Peyer's patch (tissue), 4 donors: ENCODE data around the gene ZNF576. TPM values are rescaled to one million over a fixed set of nuclear protein-coding genes. Genes with fewer than 3 reads are reported as not detected.
"Not testable (repeated sequence)": the region's sequence is repeated elsewhere in the genome, so short reads cannot be mapped to it uniquely, and the experiment has no call there.

Source experiments
- DNase-seq, 3 donors: peaks; one replicate each; pipeline ENCODE4 v3.0.0-alpha.2; 2017 to 2019
- H3K27ac ChIP-seq, 4 donors: fragments of 200-600 bp; sonication (generic); one replicate each; pipeline ENCODE4 v1.5.1; 2016 to 2019
- H3K27me3 ChIP-seq, 2 donors: fragments of 200-600 bp; sonication (generic); one replicate each; pipeline ENCODE4 v1.5.1; 2019
- H3K36me3 ChIP-seq, 3 donors: fragments of 200-600 bp; sonication (generic); one replicate each; pipeline ENCODE4 v1.5.1; 2016 to 2019
- H3K4me1 ChIP-seq, 4 donors: fragments of 200-600 bp; sonication (generic); one replicate each; pipeline ENCODE4 v1.5.1; 2016 to 2019
- H3K4me3 ChIP-seq, 4 donors: fragments of 200-600 bp; sonication (generic); 1 replicate in 3 of 4; 2 replicates in 1 of 4; pipeline ENCODE4 v1.5.1; 2016 to 2019; ENCODE audit warnings: mild to moderate bottlenecking in 1 of 4
- H3K9me3 ChIP-seq, 4 donors: fragments of 200-600 bp; sonication (generic); one replicate each; pipeline ENCODE4 v1.5.1; 2016 to 2019; ENCODE audit warnings: mild to moderate bottlenecking in 1 of 4
- CTCF ChIP-seq, 6 experiments: fragments of 450-650 bp in 4 of 6; fragments of 200-600 bp in 2 of 6; sonication (generic) in 1 of 6; IDR thresholded peaks; one replicate each; pipeline ENCODE4 v1.5.1; 2017 to 2019; ENCODE audit warnings: antibody characterized with exemption in 6 of 6, mild to moderate bottlenecking in 3 of 6, moderate library complexity in 1 of 6
- POLR2A ChIP-seq, 2 donors: fragments of 450-650 bp; IDR thresholded peaks; one replicate each; pipeline ENCODE4 v1.5.1; 2017; ENCODE audit warnings: antibody characterized with exemption in 2 of 2, mild to moderate bottlenecking in 2 of 2, moderate library complexity in 2 of 2
- total RNA-seq, 4 donors: library from RNA; depleted of rRNA; stranded (reverse); fragments of >200 nt; gene quantifications; one replicate each; pipeline ENCODE4 v1.1.0, GENCODE V29; 2016

ZNF576 gene
- total RNA-seq, 4 donors from 2014 or later, result 6.6 to 21.9 (median 16.5) TPM

GRCh38 chr19:43598445-43599240 is 2.2 kb downstream of the ZNF576 start:
- H3K27me3 ChIP-seq, result no peaks in the 10 kb centered on the region
- peaks cover 0 to 31% (median 21%) of the 10 kb centered on the region in 4 donors for H3K4me1 ChIP-seq
- H3K4me3 ChIP-seq, result no peak overlapping the region
- no peak overlapping the region for H3K27ac ChIP-seq
- DNase-seq, result no peak
- no peaks in the 10 kb centered on the region for H3K9me3 ChIP-seq
- TF ChIP-seq CTCF (IDR thresholded peaks at IDR 0.05) (no peak), POLR2A (IDR thresholded peaks at IDR 0.05) (no peak)
- peaks cover 0 to 28% (median 0%) of the 10 kb centered on the region in 3 donors for H3K36me3 ChIP-seq

GRCh38 chr19:43599635-43600295 is 3.4 kb downstream of the ZNF576 start:
- H3K4me1 ChIP-seq, result peaks cover 0 to 20% (median 14%) of the 10 kb centered on the region in 4 donors
- H3K27ac ChIP-seq, result no peak overlapping the region

GRCh38 chr19:43600326-43600725 is 3.9 kb downstream of the ZNF576 start:
- H3K9me3 ChIP-seq, H3K27me3 ChIP-seq, H3K27ac ChIP-seq, DNase-seq, H3K4me3 ChIP-seq: not testable (repeated sequence)
- peaks cover 0 to 17% (median 12%) of the 10 kb centered on the region in 4 donors for H3K4me1 ChIP-seq
- peaks cover 0 to 28% (median 0%) of the 10 kb centered on the region in 3 donors for H3K36me3 ChIP-seq

More at GRCh38 chr19:43599635-43600295, 3.4 kb downstream of the ZNF576 start:
- DNase-seq, result no peak
- Histone ChIP-seq H3K27me3 (no peaks in the 10 kb centered on the region), H3K4me3 (no peak overlapping the region), H3K36me3 (peaks cover 0 to 28% (median 0%) of the 10 kb centered on the region in 3 donors), H3K9me3 (no peaks in the 10 kb centered on the region)
- TF ChIP-seq CTCF (IDR thresholded peaks at IDR 0.05), result no peak
- no peak for TF ChIP-seq POLR2A (IDR thresholded peaks at IDR 0.05)

GRCh38 chr19:43605875-43606568 is 9.6 kb downstream of the ZNF576 start:
- no peaks in the 10 kb centered on the region for H3K4me1 ChIP-seq
- no peaks in the 10 kb centered on the region for H3K9me3 ChIP-seq
- H3K27ac ChIP-seq, result no peak overlapping the region
- TF ChIP-seq POLR2A (IDR thresholded peaks at IDR 0.05) (no peak), CTCF (IDR thresholded peaks at IDR 0.05) (no peak)
- H3K27me3 ChIP-seq, result no peaks in the 10 kb centered on the region
- no peak overlapping the region for H3K4me3 ChIP-seq
- peaks cover 0 to 15% (median 0%) of the 10 kb centered on the region in 3 donors for H3K36me3 ChIP-seq
- DNase-seq, result no peak

GRCh38 chr19:43606569-43607229 is 10.3 kb downstream of the ZNF576 start:
- DNase-seq, result no peak
- Histone ChIP-seq H3K9me3 (no peaks in the 10 kb centered on the region), H3K27me3 (no peaks in the 10 kb centered on the region), H3K4me1 (no peaks in the 10 kb centered on the region), H3K27ac (no peak overlapping the region), H3K36me3 (peaks cover 0 to 18% (median 0%) of the 10 kb centered on the region in 3 donors), H3K4me3 (no peak overlapping the region)
- TF ChIP-seq POLR2A (IDR thresholded peaks at IDR 0.05) (no peak), CTCF (IDR thresholded peaks at IDR 0.05) (no peak)
